ENCODE results near the gene THRA.

- TF ChIP-seq SP1 (IDR thresholded peaks at IDR 0.05) (no peak), CTBP1 (IDR thresholded peaks at IDR 0.05; ENCODE audit: borderline replicate concordance) (no peak), PKNOX1 (IDR thresholded peaks at IDR 0.05) (no peak)
Measured at GRCh38 chr17:40067710-40068109, 4.9 kb downstream of the THRA start.
